Caco-2 (cell line): Measurements from ENCODE around the gene MEGF9. TPM values are rescaled to one million over a fixed set of nuclear protein-coding genes. Genes with fewer than 3 reads are reported as not detected.

Experiments
- BruUV-seq: library from RNA; stranded (reverse); fragments of 400-500 nt; replicated peaks from 2 replicates; lab custom pipeline; 2021; lab: Mats Ljungman, UMichigan
- CTCF ChIA-PET: fragments of 300-600 bp; sonication (Branson Sonifier 250); formaldehyde crosslinking; loops from one replicate; lab custom pipeline; 2022; ENCODE audit warnings: antibody characterized with exemption; lab: Charles Lee
- POLR2A ChIA-PET: fragments of 300-600 bp; sonication (Branson Sonifier 250); formaldehyde crosslinking; loops from one replicate; lab custom pipeline; 2022; ENCODE audit warnings: antibody characterized with exemption; lab: Charles Lee
- DNase-seq, 2 experiments: peaks; one replicate each; pipeline versions ENCODE4 v3.0.0 to v3.0.0-alpha.2; 2020 to 2022
- H3K27me3 ChIP-seq: replicated peaks from 2 replicates; pipeline ENCODE4 v1.6.0; 2011; ENCODE audit warnings: low read length; ENCODE audit not compliant: control insufficient read depth, insufficient read depth
- H3K36me3 ChIP-seq: 2 replicates; pipeline ENCODE4 v1.5.1; 2011; ENCODE audit warnings: low read length; ENCODE audit not compliant: control insufficient read depth, insufficient read depth
- H3K4me1 ChIP-seq: fragments of 250-450 bp; sonication (Bioruptor Pico); 2 replicates; pipeline ENCODE4 v1.5.1; 2020; ENCODE audit warnings: mild to moderate bottlenecking
- H3K4me3 ChIP-seq: 2 replicates; pipeline ENCODE4 v1.5.1; 2011; ENCODE audit warnings: low read depth, mild to moderate bottlenecking, control low read depth, low read length
- H3K9me3 ChIP-seq: fragments of 250-450 bp; sonication (Bioruptor Pico); 2 replicates; pipeline ENCODE4 v1.5.1; 2020; ENCODE audit warnings: mild to moderate bottlenecking, moderate library complexity
- H3K27ac Mint-ChIP-seq: one replicate; pipeline ENCODE4 v1.8.0; 2022; ENCODE audit warnings: mixed read lengths; ENCODE audit not compliant: unreplicated experiment
- H3K27me3 Mint-ChIP-seq: one replicate; pipeline ENCODE4 v1.8.0; 2022; ENCODE audit warnings: mixed read lengths; ENCODE audit not compliant: insufficient read depth, unreplicated experiment
- H3K36me3 Mint-ChIP-seq: one replicate; pipeline ENCODE4 v1.8.0; 2022; ENCODE audit warnings: mild to moderate bottlenecking, mixed read lengths; ENCODE audit not compliant: insufficient read depth, unreplicated experiment
- H3K4me1 Mint-ChIP-seq: one replicate; pipeline ENCODE4 v1.8.0; 2022; ENCODE audit warnings: low read depth, mixed read lengths; ENCODE audit not compliant: unreplicated experiment
- H3K4me3 Mint-ChIP-seq: one replicate; pipeline ENCODE4 v1.8.0; 2022; ENCODE audit warnings: mild to moderate bottlenecking, moderate library complexity, mixed read lengths; ENCODE audit not compliant: unreplicated experiment
- H3K9me3 Mint-ChIP-seq: one replicate; pipeline ENCODE4 v1.8.0; 2022; ENCODE audit warnings: mixed read lengths; ENCODE audit not compliant: unreplicated experiment
- CTCF ChIP-seq, 2 experiments: fragments of 200-600 bp in 1 of 2; IDR thresholded peaks; 1 replicate in 1 of 2; 2 replicates in 1 of 2; pipeline versions ENCODE4 v1.5.1 to v1.8.0; 2011 to 2022; ENCODE audit warnings: antibody characterized with exemption in 1 of 2, control low read depth in 1 of 2, inconsistent platforms in 1 of 2, low read depth in 1 of 2, low read length in 1 of 2, mild to moderate bottlenecking in 1 of 2, moderate library complexity in 1 of 2; ENCODE audit not compliant: insufficient read depth in 1 of 2, severe bottlenecking in 1 of 2, unreplicated experiment in 1 of 2
- intact Hi-C: fragments of 100-400 bp; cut with micrococcal nuclease; formaldehyde crosslinking; loops from one replicate; pipeline ENCODE4 v1.10.0; 2022; ENCODE audit not compliant: unreplicated experiment
- total RNA-seq: library from RNA; stranded (reverse); gene quantifications from 2 replicates; pipeline ENCODE4 v1.2.3, GENCODE V29; 2022

MEGF9 gene
- total RNA-seq, 1 experiment from 2014 or later: 2.9 TPM

- Mint-ChIP-seq H3K27me3 (no peaks in the 10 kb centered on the region), H3K36me3 (peaks cover 29% of the 10 kb centered on the region), H3K4me1 (no peaks in the 10 kb centered on the region), H3K9me3 (no peaks in the 10 kb centered on the region), H3K4me3 (no peak overlapping the region), H3K27ac (no peak overlapping the region)
- no peaks in the 10 kb centered on the region for H3K27me3 ChIP-seq
- no peaks in the 10 kb centered on the region for H3K36me3 ChIP-seq
- no peak for TF ChIP-seq CTCF (IDR thresholded peaks at IDR 0.05; ENCODE audit: insufficient read depth in 1 of 2, low read depth in 1 of 2, low read length in 1 of 2, severe bottlenecking in 1 of 2, unreplicated experiment in 1 of 2)
- no peaks in the 10 kb centered on the region for H3K9me3 ChIP-seq
- intact Hi-C loops: no loop called here
- H3K4me1 ChIP-seq: no peaks in the 10 kb centered on the region
- no peak for DNase-seq
- BruUV-seq: no TSS peak
- CTCF ChIA-PET: no interaction called here
- H3K4me3 ChIP-seq: no peak overlapping the region
- POLR2A ChIA-PET: no interaction called here
These were observed 151.3 kb downstream of the MEGF9 start for GRCh38 chr9:120562861-120563443.

GRCh38 chr9:120561709-120562108, 152.6 kb downstream of the MEGF9 start:
- H3K4me1 ChIP-seq: no peaks in the 10 kb centered on the region
- POLR2A ChIA-PET: no interaction called here
- H3K4me3 ChIP-seq: no peak overlapping the region
- Mint-ChIP-seq H3K36me3 (peaks cover 28% of the 10 kb centered on the region), H3K4me3 (no peak overlapping the region), H3K9me3 (no peaks in the 10 kb centered on the region), H3K27me3 (no peaks in the 10 kb centered on the region), H3K4me1 (no peaks in the 10 kb centered on the region), H3K27ac (no peak overlapping the region)
- CTCF ChIA-PET: no interaction called here
- DNase-seq: no peak
- intact Hi-C loops: no loop called here
- TF ChIP-seq CTCF (IDR thresholded peaks at IDR 0.05; ENCODE audit: insufficient read depth in 1 of 2, low read depth in 1 of 2, low read length in 1 of 2, severe bottlenecking in 1 of 2, unreplicated experiment in 1 of 2): no peak
- BruUV-seq: no TSS peak
- no peaks in the 10 kb centered on the region for H3K36me3 ChIP-seq
- no peaks in the 10 kb centered on the region for H3K9me3 ChIP-seq
- no peaks in the 10 kb centered on the region for H3K27me3 ChIP-seq

GRCh38 chr9:120559546-120559945, 154.7 kb downstream of the MEGF9 start:
- intact Hi-C loops: no loop called here
- CTCF ChIA-PET: interaction anchor here (0.7 kb wide), 1 partner anchor 17 kb away, joined by 5 read pairs; no protein-coding TSS in a partner anchor

More at GRCh38 chr9:120559546-120559945, 154.7 kb downstream of the MEGF9 start:
- no peaks in the 10 kb centered on the region for H3K4me1 ChIP-seq
- Mint-ChIP-seq H3K27me3 (no peaks in the 10 kb centered on the region), H3K27ac (no peak overlapping the region), H3K36me3 (peaks cover 28% of the 10 kb centered on the region), H3K9me3 (no peaks in the 10 kb centered on the region), H3K4me1 (no peaks in the 10 kb centered on the region), H3K4me3 (no peak overlapping the region)
- TF ChIP-seq CTCF (IDR thresholded peaks at IDR 0.05; ENCODE audit: insufficient read depth in 1 of 2, low read depth in 1 of 2, low read length in 1 of 2, severe bottlenecking in 1 of 2, unreplicated experiment in 1 of 2): no peak
- H3K4me3 ChIP-seq: no peak overlapping the region
- no peaks in the 10 kb centered on the region for H3K27me3 ChIP-seq
- no TSS peak for BruUV-seq
- no peaks in the 10 kb centered on the region for H3K36me3 ChIP-seq
- POLR2A ChIA-PET: no interaction called here
- H3K9me3 ChIP-seq: no peaks in the 10 kb centered on the region
- DNase-seq: no peak
